WTC11 (cell line): ENCODE measurements around the gene CSTPP1. TPM values are rescaled to one million over a fixed set of nuclear protein-coding genes. Genes with fewer than 3 reads are reported as not detected.
A peak's percentile ranks its signal among the peaks of the same experiment; 100 is the strongest.

Experiments
- ATAC-seq: fragments of 200-7000 bp; cut with Tn5 transposase; 2 replicates; pipeline ENCODE4 v1.10.0; 2021; ENCODE audit warnings: mild to moderate bottlenecking, moderate library complexity
- CTCF ChIA-PET: fragments of 300-600 bp; sonication (Branson Sonifier 250); formaldehyde crosslinking; loops from one replicate; lab custom pipeline; 2021; ENCODE audit warnings: antibody characterized with exemption; lab: Charles Lee
- POLR2A ChIA-PET: fragments of 350-600 bp; sonication (Branson Sonifier 250); formaldehyde crosslinking; loops from one replicate; lab custom pipeline; 2021; ENCODE audit warnings: antibody characterized with exemption; lab: Charles Lee
- DNase-seq: peaks from one replicate; pipeline ENCODE4 v3.0.0; 2021; ENCODE audit warnings: low spot score
- H3K27ac Mint-ChIP-seq: 2 replicates; pipeline ENCODE4 v1.8.0; 2021; ENCODE audit warnings: mixed read lengths
- H3K27me3 Mint-ChIP-seq: 2 replicates; pipeline ENCODE4 v1.8.0; 2021; ENCODE audit warnings: low read depth, mild to moderate bottlenecking, moderate library complexity, mixed read lengths
- H3K36me3 Mint-ChIP-seq: 2 replicates; pipeline ENCODE4 v1.8.0; 2021; ENCODE audit warnings: mixed read lengths
- H3K4me1 Mint-ChIP-seq: 2 replicates; pipeline ENCODE4 v1.8.0; 2022; ENCODE audit warnings: mixed read lengths
- H3K4me3 Mint-ChIP-seq: 2 replicates; pipeline ENCODE4 v1.8.0; 2021; ENCODE audit warnings: mild to moderate bottlenecking, moderate library complexity, mixed read lengths
- H3K9me3 Mint-ChIP-seq: 2 replicates; pipeline ENCODE4 v1.8.0; 2021; ENCODE audit warnings: mixed read lengths
- CREB1 ChIP-seq: sonication (generic); formaldehyde crosslinking; IDR thresholded peaks from 2 replicates; pipeline ENCODE4 v1.8.0; 2023; ENCODE audit warnings: mild to moderate bottlenecking, missing genetic modification reagents
- ETV6 ChIP-seq: sonication (generic); formaldehyde crosslinking; IDR thresholded peaks from 2 replicates; pipeline ENCODE4 v1.8.1; 2022; ENCODE audit warnings: mild to moderate bottlenecking, missing genetic modification reagents
- KAT7 ChIP-seq: sonication (generic); formaldehyde crosslinking; IDR thresholded peaks from 2 replicates; pipeline ENCODE4 v1.8.1; 2023; ENCODE audit warnings: missing genetic modification reagents, mild to moderate bottlenecking, borderline replicate concordance
- MXD4 ChIP-seq: fragments of 250-450 bp; sonication (Bioruptor Pico); IDR thresholded peaks from 2 replicates; pipeline ENCODE4 v1.8.0; 2021; ENCODE audit warnings: mild to moderate bottlenecking, moderate library complexity, borderline replicate concordance
- NR1H2 ChIP-seq: sonication (generic); formaldehyde crosslinking; IDR thresholded peaks from 2 replicates; pipeline ENCODE4 v1.9.0; 2021; ENCODE audit warnings: mild to moderate bottlenecking, moderate library complexity, missing genetic modification reagents
- NR3C1 ChIP-seq: sonication (generic); formaldehyde crosslinking; conservative IDR thresholded peaks from 2 replicates; pipeline ENCODE4 v1.8.1; 2023; ENCODE audit warnings: low read depth, mild to moderate bottlenecking, missing genetic modification reagents
- ZNF121 ChIP-seq: sonication (generic); formaldehyde crosslinking; IDR thresholded peaks from 2 replicates; pipeline ENCODE4 v1.8.0; 2023; ENCODE audit warnings: missing genetic modification reagents
- ZNF396 ChIP-seq: fragments of 250-450 bp; sonication (Bioruptor Pico); IDR thresholded peaks from 2 replicates; pipeline ENCODE4 v1.8.0; 2021; ENCODE audit warnings: mild to moderate bottlenecking, moderate library complexity, borderline replicate concordance
- total RNA-seq: library from RNA; stranded (reverse); gene quantifications from 3 replicates; pipeline ENCODE4 v1.2.3, GENCODE V29; 2021
- TF ChIP-seq, protein P1 (sequence below): sonication (generic); formaldehyde crosslinking; IDR thresholded peaks from 2 replicates; pipeline ENCODE4 v1.8.0; 2022; ENCODE audit warnings: mild to moderate bottlenecking, missing genetic modification reagents
- TF ChIP-seq, protein P2 (sequence below): fragments of 200-600 bp; IDR thresholded peaks from 2 replicates; pipeline ENCODE4 v1.8.0; 2022; ENCODE audit warnings: antibody characterized with exemption
- TF ChIP-seq, protein P3 (sequence below): sonication (generic); formaldehyde crosslinking; IDR thresholded peaks from 2 replicates; pipeline ENCODE4 v1.8.1; 2023; ENCODE audit warnings: mild to moderate bottlenecking, missing genetic modification reagents, borderline replicate concordance

Gene CSTPP1
- total RNA-seq, 1 experiment from 2014 or later, result 23.6 TPM

DNA sequence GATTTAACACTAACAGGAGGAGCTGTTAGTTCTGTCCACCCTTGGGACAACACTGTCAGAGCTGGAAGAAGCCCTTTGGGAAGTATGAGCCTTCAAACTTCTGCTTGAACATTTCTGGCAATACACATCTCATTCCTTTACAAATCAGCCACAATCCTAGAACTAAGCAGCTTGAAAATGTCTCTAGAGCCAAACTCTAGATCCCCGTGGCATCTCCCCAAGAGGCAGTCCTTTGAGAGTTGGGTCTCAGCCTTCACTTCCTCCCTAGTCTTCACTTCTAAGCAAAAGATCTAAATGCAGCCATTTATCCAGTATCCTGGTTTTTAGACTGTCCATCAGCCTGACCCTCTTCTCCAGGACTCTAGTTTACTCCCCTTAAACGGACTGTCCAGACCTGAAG is 213.2 kb downstream of the CSTPP1 start (continued):
- no peak for TF ChIP-seq CREB1 (CRISPR knock-in tag)
- no peak for TF ChIP-seq ZNF396 (CRISPR knock-in tag)
- no peak for TF ChIP-seq NR3C1 (CRISPR knock-in tag)
- no peak for TF ChIP-seq KAT7 (CRISPR knock-in tag)
- TF ChIP-seq ETV6 (CRISPR knock-in tag), result no peak
- TF ChIP-seq, all 79 proteins: peak for 0

DNA sequence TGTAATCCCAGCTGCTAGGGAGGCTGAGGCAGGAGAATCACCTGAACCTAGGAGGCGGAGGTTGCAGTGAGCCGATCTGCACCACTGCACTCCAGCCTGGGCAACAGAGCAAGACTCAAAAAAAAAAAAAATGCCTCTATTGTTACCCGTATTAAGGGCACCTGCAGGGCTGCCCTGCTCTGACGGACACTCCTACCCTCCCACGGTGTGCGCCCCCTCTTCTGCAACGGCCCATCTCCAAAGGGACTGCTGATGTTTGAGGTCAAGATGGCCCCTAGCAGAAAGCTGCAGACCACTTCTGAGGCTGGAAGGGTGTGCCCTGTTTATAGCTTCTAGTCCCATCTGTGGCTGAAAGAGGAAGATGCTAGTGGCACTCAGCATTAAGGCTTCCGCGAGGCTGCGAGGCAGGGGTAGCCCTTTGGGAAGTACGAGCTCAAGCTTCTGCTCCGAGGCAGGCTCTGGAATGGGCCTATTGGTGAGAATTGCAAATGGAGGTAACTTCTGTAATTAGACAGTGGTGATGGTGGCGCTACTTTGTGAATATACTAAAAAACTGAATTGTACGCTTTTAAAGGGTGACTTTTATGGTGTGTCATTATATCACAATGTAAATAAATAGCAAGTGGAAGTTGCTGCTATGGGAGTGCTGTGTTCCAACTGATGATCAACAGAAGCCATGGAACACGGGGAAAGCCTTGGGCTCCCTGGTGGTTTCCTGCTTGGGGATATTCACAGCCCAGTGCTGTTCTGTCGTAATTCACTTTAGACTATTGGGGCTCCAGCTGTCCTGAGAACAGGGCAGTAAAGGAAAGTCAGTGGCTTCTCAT is 215.8 kb downstream of the CSTPP1 start:
- H3K36me3 Mint-ChIP-seq, result no peaks in the 10 kb centered on the region
- ATAC-seq (no peak), DNase-seq (no peak)
- POLR2A ChIA-PET, result interaction anchor here (1.2 to 1.3 kb wide), 3 partner anchors 10 to 239 kb away, joined by 4 to 7 read pairs (median 6); no protein-coding TSS in a partner anchor
- no peaks in the 10 kb centered on the region for H3K27me3 Mint-ChIP-seq
- H3K4me1 Mint-ChIP-seq, result peaks cover 21% of the 10 kb centered on the region
- no peak overlapping the region for H3K4me3 Mint-ChIP-seq
- H3K27ac Mint-ChIP-seq, result no peak overlapping the region
- no peak for TF ChIP-seq NR1H2
- 0 out of 2 replicates have a peak, but pooled peaks have one; percentile 34 for TF ChIP-seq ZNF121 (CRISPR knock-in tag)
- no peak for TF ChIP-seq MXD4 (CRISPR knock-in tag)
- TF ChIP-seq, protein P1, sequence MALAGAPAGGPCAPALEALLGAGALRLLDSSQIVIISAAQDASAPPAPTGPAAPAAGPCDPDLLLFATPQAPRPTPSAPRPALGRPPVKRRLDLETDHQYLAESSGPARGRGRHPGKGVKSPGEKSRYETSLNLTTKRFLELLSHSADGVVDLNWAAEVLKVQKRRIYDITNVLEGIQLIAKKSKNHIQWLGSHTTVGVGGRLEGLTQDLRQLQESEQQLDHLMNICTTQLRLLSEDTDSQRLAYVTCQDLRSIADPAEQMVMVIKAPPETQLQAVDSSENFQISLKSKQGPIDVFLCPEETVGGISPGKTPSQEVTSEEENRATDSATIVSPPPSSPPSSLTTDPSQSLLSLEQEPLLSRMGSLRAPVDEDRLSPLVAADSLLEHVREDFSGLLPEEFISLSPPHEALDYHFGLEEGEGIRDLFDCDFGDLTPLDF, result no peak
- no peaks in the 10 kb centered on the region for H3K9me3 Mint-ChIP-seq
- CTCF ChIA-PET, result interaction anchor here (0.6 to 5.5 kb wide), 71 partner anchors 9 to 478 kb away, joined by 3 to 182 read pairs (median 6); partner anchors contain the start of genes ARHGAP1, CSTPP1, LRP4 and NR1H3

DNA sequence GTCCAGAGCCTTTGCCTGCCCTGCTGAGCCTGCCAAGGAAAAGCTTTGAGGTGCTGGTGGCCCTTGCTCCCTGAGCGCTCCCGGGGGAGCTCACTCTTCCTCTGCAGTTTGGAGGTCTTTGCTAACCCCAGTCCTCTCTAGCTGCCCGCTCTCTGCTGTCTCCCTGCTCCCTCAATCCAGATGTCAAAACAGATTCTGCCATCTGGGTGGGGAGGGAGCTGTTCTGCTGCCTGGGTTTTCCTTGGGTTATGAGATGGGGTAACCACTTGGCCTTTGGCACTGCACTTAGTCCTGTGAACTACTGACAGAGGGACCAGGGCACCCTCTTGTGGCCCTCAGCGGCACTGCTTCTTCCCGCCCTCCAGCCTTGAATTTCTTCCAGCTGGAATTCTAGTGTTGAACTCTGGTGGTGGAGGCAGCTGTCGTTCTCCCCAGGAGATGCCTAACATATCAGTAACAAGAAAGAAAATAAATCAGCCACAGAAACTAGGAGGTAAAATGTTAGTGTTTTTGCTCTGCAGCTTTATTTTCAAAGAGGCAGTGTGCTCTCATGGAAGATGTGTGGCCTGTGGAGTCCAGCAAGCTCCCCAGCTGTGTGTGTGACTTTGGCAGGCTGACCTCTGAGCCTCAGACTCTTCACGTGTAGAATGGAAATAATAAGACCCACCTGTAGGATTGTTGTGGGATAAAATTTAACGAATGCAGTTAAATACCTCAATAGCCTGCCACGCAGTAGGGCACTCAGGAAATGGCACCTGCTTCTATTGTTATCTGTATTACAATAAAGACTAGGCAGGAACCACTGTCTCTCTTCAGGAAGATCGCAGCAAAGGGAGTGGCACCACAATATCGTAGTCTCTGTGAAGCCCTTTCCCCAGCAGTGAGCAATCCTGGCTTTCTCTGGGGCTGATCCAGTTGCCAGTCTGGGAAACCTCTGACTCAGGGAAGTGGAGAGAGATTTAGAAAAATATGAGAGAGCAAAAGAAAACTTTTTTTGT is 216.7 kb downstream of the CSTPP1 start:
- CTCF ChIA-PET, result interaction anchor here (0.6 to 5.5 kb wide), 87 partner anchors 9 to 479 kb away, joined by 3 to 182 read pairs (median 5); partner anchors contain the start of genes ARHGAP1, CSTPP1, LRP4 and NR1H3
- Mint-ChIP-seq H3K9me3 (no peaks in the 10 kb centered on the region), H3K4me1 (peaks cover 21% of the 10 kb centered on the region), H3K4me3 (no peak overlapping the region), H3K27me3 (no peaks in the 10 kb centered on the region), H3K27ac (peak overlapping the region; percentile 23; the same call in 1 of the 2 replicates), H3K36me3 (no peaks in the 10 kb centered on the region)
- DNase-seq, result peak; percentile 92
- POLR2A ChIA-PET, result interaction anchor here (0.8 to 1.3 kb wide), 4 partner anchors 9 to 240 kb away, joined by 4 to 7 read pairs (median 6); no protein-coding TSS in a partner anchor
- TF ChIP-seq, protein P2, sequence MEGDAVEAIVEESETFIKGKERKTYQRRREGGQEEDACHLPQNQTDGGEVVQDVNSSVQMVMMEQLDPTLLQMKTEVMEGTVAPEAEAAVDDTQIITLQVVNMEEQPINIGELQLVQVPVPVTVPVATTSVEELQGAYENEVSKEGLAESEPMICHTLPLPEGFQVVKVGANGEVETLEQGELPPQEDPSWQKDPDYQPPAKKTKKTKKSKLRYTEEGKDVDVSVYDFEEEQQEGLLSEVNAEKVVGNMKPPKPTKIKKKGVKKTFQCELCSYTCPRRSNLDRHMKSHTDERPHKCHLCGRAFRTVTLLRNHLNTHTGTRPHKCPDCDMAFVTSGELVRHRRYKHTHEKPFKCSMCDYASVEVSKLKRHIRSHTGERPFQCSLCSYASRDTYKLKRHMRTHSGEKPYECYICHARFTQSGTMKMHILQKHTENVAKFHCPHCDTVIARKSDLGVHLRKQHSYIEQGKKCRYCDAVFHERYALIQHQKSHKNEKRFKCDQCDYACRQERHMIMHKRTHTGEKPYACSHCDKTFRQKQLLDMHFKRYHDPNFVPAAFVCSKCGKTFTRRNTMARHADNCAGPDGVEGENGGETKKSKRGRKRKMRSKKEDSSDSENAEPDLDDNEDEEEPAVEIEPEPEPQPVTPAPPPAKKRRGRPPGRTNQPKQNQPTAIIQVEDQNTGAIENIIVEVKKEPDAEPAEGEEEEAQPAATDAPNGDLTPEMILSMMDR, result peak; percentile 89
- no peak for TF ChIP-seq ZNF121 (CRISPR knock-in tag)
- TF ChIP-seq, protein P3, sequence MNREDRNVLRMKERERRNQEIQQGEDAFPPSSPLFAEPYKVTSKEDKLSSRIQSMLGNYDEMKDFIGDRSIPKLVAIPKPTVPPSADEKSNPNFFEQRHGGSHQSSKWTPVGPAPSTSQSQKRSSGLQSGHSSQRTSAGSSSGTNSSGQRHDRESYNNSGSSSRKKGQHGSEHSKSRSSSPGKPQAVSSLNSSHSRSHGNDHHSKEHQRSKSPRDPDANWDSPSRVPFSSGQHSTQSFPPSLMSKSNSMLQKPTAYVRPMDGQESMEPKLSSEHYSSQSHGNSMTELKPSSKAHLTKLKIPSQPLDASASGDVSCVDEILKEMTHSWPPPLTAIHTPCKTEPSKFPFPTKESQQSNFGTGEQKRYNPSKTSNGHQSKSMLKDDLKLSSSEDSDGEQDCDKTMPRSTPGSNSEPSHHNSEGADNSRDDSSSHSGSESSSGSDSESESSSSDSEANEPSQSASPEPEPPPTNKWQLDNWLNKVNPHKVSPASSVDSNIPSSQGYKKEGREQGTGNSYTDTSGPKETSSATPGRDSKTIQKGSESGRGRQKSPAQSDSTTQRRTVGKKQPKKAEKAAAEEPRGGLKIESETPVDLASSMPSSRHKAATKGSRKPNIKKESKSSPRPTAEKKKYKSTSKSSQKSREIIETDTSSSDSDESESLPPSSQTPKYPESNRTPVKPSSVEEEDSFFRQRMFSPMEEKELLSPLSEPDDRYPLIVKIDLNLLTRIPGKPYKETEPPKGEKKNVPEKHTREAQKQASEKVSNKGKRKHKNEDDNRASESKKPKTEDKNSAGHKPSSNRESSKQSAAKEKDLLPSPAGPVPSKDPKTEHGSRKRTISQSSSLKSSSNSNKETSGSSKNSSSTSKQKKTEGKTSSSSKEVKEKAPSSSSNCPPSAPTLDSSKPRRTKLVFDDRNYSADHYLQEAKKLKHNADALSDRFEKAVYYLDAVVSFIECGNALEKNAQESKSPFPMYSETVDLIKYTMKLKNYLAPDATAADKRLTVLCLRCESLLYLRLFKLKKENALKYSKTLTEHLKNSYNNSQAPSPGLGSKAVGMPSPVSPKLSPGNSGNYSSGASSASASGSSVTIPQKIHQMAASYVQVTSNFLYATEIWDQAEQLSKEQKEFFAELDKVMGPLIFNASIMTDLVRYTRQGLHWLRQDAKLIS (CRISPR knock-in tag), result no peak
- peak; percentile 92 for ATAC-seq
